ENCODE measurements around the gene RNF130.

DNA sequence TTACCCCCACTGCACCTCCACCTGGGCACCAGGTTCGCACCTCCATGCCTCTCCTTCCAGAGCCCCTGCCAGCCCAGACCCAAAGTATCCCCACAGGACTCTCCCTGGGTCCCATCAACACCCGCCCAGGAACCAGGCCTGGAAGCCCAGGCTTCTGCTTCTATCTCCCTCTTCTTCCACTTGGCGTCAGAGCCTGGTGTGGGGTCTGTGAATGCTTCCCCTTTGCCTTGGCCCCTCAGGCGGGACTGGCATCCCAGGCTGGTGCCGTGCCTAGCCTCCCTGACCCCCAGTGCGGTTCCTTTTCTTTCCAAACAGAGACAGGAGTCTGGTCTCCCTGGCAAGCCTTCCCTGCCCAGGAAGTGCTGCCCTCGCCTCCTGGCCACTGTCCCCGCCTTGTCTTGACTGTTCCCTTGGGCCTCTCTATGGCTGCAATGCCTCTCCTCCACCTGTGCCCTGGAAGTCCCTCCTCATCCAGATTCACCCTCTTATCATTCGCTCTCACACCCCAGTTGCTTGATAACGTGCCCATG, 156.1 kb downstream of the RNF130 start:
- TF ChIP-seq CTCF (IDR thresholded peaks at IDR 0.05; ENCODE audit: low read length) (no peak), EZH2 (IDR thresholded peaks at IDR 0.05; ENCODE audit: borderline replicate concordance, low read length) (no peak)

All from OCI-LY1 (cell line).